ENCODE measurements around the gene FHAD1. TPM values are rescaled to one million over a fixed set of nuclear protein-coding genes. Genes with fewer than 3 reads are reported as not detected.

Gene FHAD1
- total RNA-seq, result 1 to 10 TPM in 2 of 3 donors, under 1 TPM in 1; 0.72 to 1.9 (median 1.7) TPM
- 0.07 TPM for total RNA-seq (2013)

DNA sequence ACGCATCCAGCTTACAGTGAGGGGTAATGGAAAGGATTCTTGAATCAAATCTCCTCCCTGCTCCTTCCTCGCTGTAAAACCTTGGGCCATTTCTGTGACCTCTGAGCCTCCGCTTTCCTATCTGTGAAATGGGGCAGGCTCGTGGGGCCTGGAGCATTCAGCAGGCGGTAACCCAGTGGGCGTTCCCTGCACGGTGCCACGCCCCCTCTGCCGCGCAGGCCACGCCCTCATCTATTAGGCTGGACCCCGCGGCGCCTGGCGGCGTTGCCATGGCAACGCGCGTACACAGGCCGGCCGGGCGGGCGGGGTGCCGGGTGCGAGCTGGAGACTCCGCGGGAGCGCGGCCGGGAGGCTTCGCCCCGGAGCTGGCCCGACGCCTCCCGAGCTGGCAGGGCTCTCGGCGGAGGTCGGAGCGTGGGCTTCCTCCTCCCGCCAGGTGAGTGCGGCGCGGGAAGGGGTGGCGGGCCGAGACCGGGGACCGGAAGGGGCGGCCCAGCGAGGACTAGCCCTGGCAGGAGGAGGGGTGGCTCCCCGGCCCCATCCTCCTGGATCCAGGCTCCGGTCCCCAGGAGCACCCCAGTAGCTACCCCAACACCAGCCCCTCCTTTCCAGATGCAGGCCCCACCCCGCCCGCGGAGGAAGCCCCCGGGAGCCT is at the start of gene FHAD1:
FHAD1 (plus strand) TSS at position 264 of the 655 bp plus-strand sequence. CDS start 4,562 bp downstream, outside the sequence.
- WGBS (ENCODE audit: insufficient coverage), result 5% methylated on average over 54 of the region's 55 CpGs
- ATAC-seq, result peak; percentile 63 to 80 (median 66)
- H3K4me1 ChIP-seq (ENCODE audit: control insufficient read depth, insufficient read depth, low read length), result peaks cover 36% of the 10 kb centered on the region
- no peak within 1 kb of the TSS for H3K27ac ChIP-seq (ENCODE audit: low read length)
- Mint-ChIP-seq H3K27ac (peak within 1 kb of the TSS; percentile 14 to 91), H3K27me3 (ENCODE audit: low read depth in 2 of 2) (peaks cover 9 to 22% of the 10 kb centered on the region in 2 donors), H3K4me3 (peak within 1 kb of the TSS; percentile 77), H3K9me3 (no peaks in the 10 kb centered on the region), H3K36me3 (no peaks in the 10 kb centered on the region), H3K4me1 (peaks cover 52 to 53% of the 10 kb centered on the region in 2 donors)
- intact Hi-C loops (cut with micrococcal nuclease), result loop anchor here (5.0 kb wide), 1 partner anchor 180 kb away; no protein-coding TSS in a partner anchor
- H3K9me3 ChIP-seq (ENCODE audit: control insufficient read depth, insufficient read depth, low read length), result no peaks in the 10 kb centered on the region
- TF ChIP-seq, protein P1, sequence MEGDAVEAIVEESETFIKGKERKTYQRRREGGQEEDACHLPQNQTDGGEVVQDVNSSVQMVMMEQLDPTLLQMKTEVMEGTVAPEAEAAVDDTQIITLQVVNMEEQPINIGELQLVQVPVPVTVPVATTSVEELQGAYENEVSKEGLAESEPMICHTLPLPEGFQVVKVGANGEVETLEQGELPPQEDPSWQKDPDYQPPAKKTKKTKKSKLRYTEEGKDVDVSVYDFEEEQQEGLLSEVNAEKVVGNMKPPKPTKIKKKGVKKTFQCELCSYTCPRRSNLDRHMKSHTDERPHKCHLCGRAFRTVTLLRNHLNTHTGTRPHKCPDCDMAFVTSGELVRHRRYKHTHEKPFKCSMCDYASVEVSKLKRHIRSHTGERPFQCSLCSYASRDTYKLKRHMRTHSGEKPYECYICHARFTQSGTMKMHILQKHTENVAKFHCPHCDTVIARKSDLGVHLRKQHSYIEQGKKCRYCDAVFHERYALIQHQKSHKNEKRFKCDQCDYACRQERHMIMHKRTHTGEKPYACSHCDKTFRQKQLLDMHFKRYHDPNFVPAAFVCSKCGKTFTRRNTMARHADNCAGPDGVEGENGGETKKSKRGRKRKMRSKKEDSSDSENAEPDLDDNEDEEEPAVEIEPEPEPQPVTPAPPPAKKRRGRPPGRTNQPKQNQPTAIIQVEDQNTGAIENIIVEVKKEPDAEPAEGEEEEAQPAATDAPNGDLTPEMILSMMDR (IDR thresholded peaks at IDR 0.05), result no peak
- no peak within 1 kb of the TSS for H3K4me3 ChIP-seq (ENCODE audit: low read length)
- no peaks in the 10 kb centered on the region for H3K36me3 ChIP-seq (ENCODE audit: control insufficient read depth, insufficient read depth, low read length)
- DNase-seq, result peak; percentile 70 to 71
- peaks cover 6% of the 10 kb centered on the region for H3K27me3 ChIP-seq (ENCODE audit: control insufficient read depth, insufficient read depth, low read length)

DNA sequence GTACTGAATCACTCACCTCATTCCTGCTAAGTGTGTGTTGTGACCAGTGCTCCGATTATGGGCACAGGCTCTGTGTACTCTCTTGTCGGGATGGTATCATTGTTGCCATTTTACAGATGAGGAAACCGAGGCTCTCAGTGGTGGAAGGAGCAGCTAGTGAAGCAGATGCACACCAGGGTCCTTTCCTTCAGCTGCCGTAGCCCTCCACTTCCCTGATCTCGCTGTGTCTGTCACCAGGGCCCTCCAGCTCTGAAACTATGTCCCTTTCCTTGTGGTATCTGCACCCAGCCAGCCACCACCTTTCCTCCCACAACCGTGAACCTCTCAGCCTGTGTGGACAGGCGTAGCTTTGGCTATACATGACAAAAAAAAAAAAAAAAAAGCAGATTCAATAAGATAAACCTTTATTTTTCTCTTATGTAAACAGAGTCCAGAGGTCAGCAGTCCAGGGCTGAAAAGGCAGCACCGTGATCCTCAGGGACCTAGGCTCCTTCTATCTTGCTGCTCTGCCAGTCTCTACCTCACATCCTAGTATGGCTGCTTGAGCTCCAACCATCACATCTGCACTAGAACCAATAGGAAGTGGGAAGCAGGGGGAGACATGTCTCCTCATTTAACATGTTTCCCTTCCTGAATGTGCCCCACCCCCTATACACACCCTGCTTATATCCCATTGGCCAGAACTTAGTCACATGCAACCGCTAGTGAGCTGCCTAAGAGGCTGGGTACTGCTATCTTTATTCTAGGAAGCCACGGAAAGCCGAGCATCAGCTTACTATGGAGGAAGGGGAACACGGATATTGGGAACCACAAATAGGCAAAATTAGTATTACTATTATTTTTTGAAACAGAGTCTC is 49.2 kb upstream of the FHAD1 start:
- Mint-ChIP-seq H3K27ac (no peak overlapping the region), H3K4me3 (no peak overlapping the region), H3K36me3 (no peaks in the 10 kb centered on the region), H3K27me3 (ENCODE audit: low read depth in 2 of 2) (no peaks in the 10 kb centered on the region), H3K9me3 (no peaks in the 10 kb centered on the region), H3K4me1 (no peaks in the 10 kb centered on the region)
- Histone ChIP-seq H3K4me1 (ENCODE audit: control insufficient read depth, insufficient read depth, low read length) (no peaks in the 10 kb centered on the region), H3K27me3 (ENCODE audit: control insufficient read depth, insufficient read depth, low read length) (no peaks in the 10 kb centered on the region), H3K4me3 (ENCODE audit: low read length) (no peak overlapping the region), H3K9me3 (ENCODE audit: control insufficient read depth, insufficient read depth, low read length) (no peaks in the 10 kb centered on the region), H3K36me3 (ENCODE audit: control insufficient read depth, insufficient read depth, low read length) (no peaks in the 10 kb centered on the region), H3K27ac (ENCODE audit: low read length) (no peak overlapping the region)
- no peak for DNase-seq
- intact Hi-C loops (cut with micrococcal nuclease), result no loop called here
- no peak for ATAC-seq
- WGBS (ENCODE audit: insufficient coverage), result 80% methylated on average over 12 of the region's 12 CpGs
- TF ChIP-seq, protein P1 (IDR thresholded peaks at IDR 0.05), result no peak

DNA sequence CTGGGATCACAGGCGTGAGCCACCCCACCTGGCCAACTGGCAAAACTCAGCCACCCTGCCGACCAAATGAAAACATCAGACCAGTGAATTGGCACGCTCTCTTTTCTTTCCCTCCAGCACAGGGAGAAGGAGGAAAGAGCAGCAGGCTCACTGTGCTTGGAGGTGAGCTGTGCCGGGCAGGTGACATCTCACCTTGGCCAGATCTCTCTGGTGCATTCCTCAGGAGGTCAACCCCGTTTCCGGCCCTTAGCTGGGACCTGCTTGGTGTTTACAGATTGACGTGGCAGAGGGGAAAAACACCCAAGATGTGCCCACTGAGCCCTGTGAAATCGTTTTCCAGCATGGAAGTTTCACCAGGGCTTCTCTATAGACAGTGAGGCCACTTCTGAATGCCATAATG is 48.3 kb upstream of the FHAD1 start:
- Mint-ChIP-seq H3K4me3 (no peak overlapping the region), H3K27me3 (ENCODE audit: low read depth in 2 of 2) (no peaks in the 10 kb centered on the region), H3K4me1 (no peaks in the 10 kb centered on the region), H3K9me3 (no peaks in the 10 kb centered on the region), H3K27ac (no peak overlapping the region), H3K36me3 (no peaks in the 10 kb centered on the region)
- H3K27ac ChIP-seq (ENCODE audit: low read length), result no peak overlapping the region
- WGBS (ENCODE audit: insufficient coverage), result 88% methylated on average over 8 of the region's 8 CpGs
- no peak for ATAC-seq
- TF ChIP-seq, protein P1 (IDR thresholded peaks at IDR 0.05), result no peak
- H3K9me3 ChIP-seq (ENCODE audit: control insufficient read depth, insufficient read depth, low read length), result no peaks in the 10 kb centered on the region
- no peak for DNase-seq
- intact Hi-C loops (cut with micrococcal nuclease), result no loop called here
- no peak overlapping the region for H3K4me3 ChIP-seq (ENCODE audit: low read length)
- H3K27me3 ChIP-seq (ENCODE audit: control insufficient read depth, insufficient read depth, low read length), result no peaks in the 10 kb centered on the region
- no peaks in the 10 kb centered on the region for H3K4me1 ChIP-seq (ENCODE audit: control insufficient read depth, insufficient read depth, low read length)
- no peaks in the 10 kb centered on the region for H3K36me3 ChIP-seq (ENCODE audit: control insufficient read depth, insufficient read depth, low read length)
